HepG2 (cell line): Measurements from ENCODE around the gene VAV2. TPM values are rescaled to one million over a fixed set of nuclear protein-coding genes. Genes with fewer than 3 reads are reported as not detected.

Experiments used
- ARNTL ChIP-seq: sonication (generic); formaldehyde crosslinking; IDR thresholded peaks from 2 replicates; pipeline ENCODE4 v1.4.0; 2020; ENCODE audit warnings: mild to moderate bottlenecking, missing genetic modification reagents
- CCDC6 ChIP-seq: sonication (generic); formaldehyde crosslinking; IDR thresholded peaks from 2 replicates; pipeline ENCODE4 v1.8.1; 2022; ENCODE audit warnings: mild to moderate bottlenecking, missing genetic modification reagents, moderate library complexity
- DBP ChIP-seq: sonication (generic); formaldehyde crosslinking; IDR thresholded peaks from 2 replicates; pipeline ENCODE4 v1.4.0; 2020; ENCODE audit warnings: missing genetic modification reagents; ENCODE audit errors: not compliant biosample characterization
- DMAP1 ChIP-seq: IDR thresholded peaks from 2 replicates; pipeline ENCODE4 v1.6.1; 2016
- EP300 ChIP-seq, 3 experiments: sonication (generic) in 1 of 3; formaldehyde crosslinking in 1 of 3; IDR thresholded peaks; 2 replicates each; pipeline versions ENCODE4 v1.5.1 to v1.6.1; 2011 to 2020; ENCODE audit warnings: low read depth in 2 of 3, low read length in 2 of 3, borderline replicate concordance in 1 of 3, improper control_type of control experiment in 1 of 3, mild to moderate bottlenecking in 1 of 3, missing genetic modification reagents in 1 of 3, moderate library complexity in 1 of 3
- HBP1 ChIP-seq: IDR thresholded peaks from 2 replicates; pipeline ENCODE4 v1.6.1; 2016; ENCODE audit warnings: low read depth, control low read depth
- HNRNPUL1 ChIP-seq: fragments of 200-400 bp; formaldehyde crosslinking; IDR thresholded peaks from 2 replicates; pipeline ENCODE4 v1.6.1; 2017; ENCODE audit warnings: low read depth, mild to moderate bottlenecking, low read length, moderate library complexity
- IRF2 ChIP-seq: IDR thresholded peaks from 2 replicates; pipeline ENCODE4 v1.6.1; 2018; ENCODE audit warnings: missing genetic modification reagents, missing compliant biosample characterization
- KDM5A ChIP-seq: fragments of 200-600 bp; sonication (generic); IDR thresholded peaks from 2 replicates; pipeline ENCODE4 v1.7.0; 2018; ENCODE audit warnings: antibody characterized with exemption, mild to moderate bottlenecking, low read length, borderline replicate concordance
- MTA1 ChIP-seq: sonication (generic); formaldehyde crosslinking; IDR thresholded peaks from 2 replicates; pipeline ENCODE4 v1.4.0; 2020; ENCODE audit warnings: missing genetic modification reagents, mild to moderate bottlenecking, borderline replicate concordance
- REST ChIP-seq, 2 experiments: IDR thresholded peaks; 2 replicates each; pipeline ENCODE4 v1.6.1; 2011 to 2012; ENCODE audit warnings: low read length in 2 of 2, borderline replicate concordance in 1 of 2, low read depth in 1 of 2, mild to moderate bottlenecking in 1 of 2, moderate library complexity in 1 of 2
- RXRB ChIP-seq: IDR thresholded peaks from 2 replicates; pipeline ENCODE4 v1.6.1; 2016; ENCODE audit warnings: borderline replicate concordance, missing genetic modification reagents, missing compliant biosample characterization
- TAF15 ChIP-seq: fragments of 200-400 bp; formaldehyde crosslinking; IDR thresholded peaks from one replicate; pipeline ENCODE4 v1.6.1; 2018; ENCODE audit warnings: mild to moderate bottlenecking, low read depth, low read length; ENCODE audit not compliant: poor library complexity, severe bottlenecking
- ZBTB44 ChIP-seq: sonication (generic); formaldehyde crosslinking; IDR thresholded peaks from 2 replicates; pipeline ENCODE4 v1.4.0; 2020; ENCODE audit warnings: missing genetic modification reagents
- ZMYM3 ChIP-seq: sonication (generic); formaldehyde crosslinking; IDR thresholded peaks from 2 replicates; pipeline ENCODE4 v1.5.1; 2020; ENCODE audit warnings: mild to moderate bottlenecking, missing genetic modification reagents
- ZNF24 ChIP-seq: fragments of 450-650 bp; IDR thresholded peaks from 2 replicates; pipeline ENCODE4 v1.6.1; 2017; ENCODE audit warnings: antibody characterized with exemption, mild to moderate bottlenecking
- ZNF501 ChIP-seq: sonication (generic); formaldehyde crosslinking; IDR thresholded peaks from 2 replicates; pipeline ENCODE4 v1.5.1; 2020; ENCODE audit warnings: mild to moderate bottlenecking, moderate library complexity, missing genetic modification reagents
- ZNF75D ChIP-seq: sonication (generic); formaldehyde crosslinking; IDR thresholded peaks from 2 replicates; pipeline ENCODE4 v1.8.1; 2023; ENCODE audit warnings: missing genetic modification reagents, mild to moderate bottlenecking, borderline replicate concordance
- ZNF883 ChIP-seq: sonication (generic); formaldehyde crosslinking; IDR thresholded peaks from 2 replicates; pipeline ENCODE4 v1.5.1; 2020; ENCODE audit warnings: mild to moderate bottlenecking, missing genetic modification reagents; ENCODE audit errors: not compliant biosample characterization
- ZNF891 ChIP-seq: sonication (generic); formaldehyde crosslinking; IDR thresholded peaks from 2 replicates; pipeline ENCODE4 v1.5.0; 2020; ENCODE audit warnings: mild to moderate bottlenecking, missing genetic modification reagents
- ZSCAN12 ChIP-seq: sonication (generic); formaldehyde crosslinking; IDR thresholded peaks from 2 replicates; pipeline ENCODE4 v1.9.0; 2021; ENCODE audit warnings: mild to moderate bottlenecking, missing genetic modification reagents
- polyA plus RNA-seq, 8 experiments: library from polyadenylated mRNA; depleted of rRNA in 3 of 8; stranded (reverse) in 7 of 8; unstranded in 1 of 8; fragments of >200 nt; fragmentation: Illumina TruSeq in 4 of 8; extraction: Trizol in 4 of 8; gene quantifications; 2 replicates each; pipeline versions ENCODE4 v1.2.1 to v1.2.3, GENCODE V29; 2011 to 2016; ENCODE audit warnings: low read depth in 4 of 8, missing spikeins in 1 of 8, mixed read lengths in 1 of 8; ENCODE audit not compliant: insufficient read depth in 1 of 8
- total RNA-seq, 5 experiments: library from RNA; depleted of rRNA; stranded (reverse); fragments of >200 nt; fragmentation: Illumina TruSeq; extraction: Trizol; gene quantifications; 2 replicates each; pipeline ENCODE4 v1.2.3, GENCODE V29; 2016; ENCODE audit warnings: low read depth in 1 of 5

Gene VAV2
- total and polyA plus RNA-seq, 2 of the 13 experiments (the other 11 are each of a cell fraction or from before 2014, with no cell fraction given) = 22.5 to 22.9 TPM

GRCh38 chr9:133713150-133713959 is 278.8 kb downstream of the VAV2 start (continued):
- TF ChIP-seq CCDC6 (CRISPR knock-in tag) (0 out of 2 replicates have a peak, but pooled peaks have one; percentile 47), ZNF24 (no peak), HNRNPUL1 (no peak), MTA1 (CRISPR knock-in tag) (peak; percentile 90; the same call in 1 of the 2 replicates), IRF2 (CRISPR knock-in tag) (no peak), ZNF883 (CRISPR knock-in tag) (no peak), HBP1 (CRISPR knock-in tag) (no peak), ZNF501 (0 out of 2 replicates have a peak, but pooled peaks have one; percentile 31), KDM5A (no peak), TAF15 (no peak), ZNF891 (CRISPR knock-in tag) (no peak), EP300 (IDR thresholded peaks at IDR 0.05; ENCODE audit: low read depth in 2 of 2, low read length in 2 of 2) (peak in 1 of 2 experiments; percentile 14; a peak in 1 of 4 replicates), EP300 (CRISPR knock-in tag; IDR thresholded peaks at IDR 0.05; ENCODE audit: borderline replicate concordance) (no peak), DMAP1 (CRISPR knock-in tag) (no peak; the same call in 1 of the 2 replicates), ZSCAN12 (CRISPR knock-in tag) (no peak), RXRB (CRISPR knock-in tag) (peak; percentile 33; the same call in 1 of the 2 replicates), ZBTB44 (CRISPR knock-in tag) (no peak), ARNTL (CRISPR knock-in tag) (peak; percentile 64; the same call in 1 of the 2 replicates), DBP (no peak), REST (IDR thresholded peaks at IDR 0.05; ENCODE audit: borderline replicate concordance in 1 of 2, low read depth in 1 of 2, low read length in 2 of 2) (no peak), ZMYM3 (CRISPR knock-in tag) (peak; percentile 91), ZNF75D (CRISPR knock-in tag) (no peak)
